ENCODE data around the gene R3HDM4.

DNA sequence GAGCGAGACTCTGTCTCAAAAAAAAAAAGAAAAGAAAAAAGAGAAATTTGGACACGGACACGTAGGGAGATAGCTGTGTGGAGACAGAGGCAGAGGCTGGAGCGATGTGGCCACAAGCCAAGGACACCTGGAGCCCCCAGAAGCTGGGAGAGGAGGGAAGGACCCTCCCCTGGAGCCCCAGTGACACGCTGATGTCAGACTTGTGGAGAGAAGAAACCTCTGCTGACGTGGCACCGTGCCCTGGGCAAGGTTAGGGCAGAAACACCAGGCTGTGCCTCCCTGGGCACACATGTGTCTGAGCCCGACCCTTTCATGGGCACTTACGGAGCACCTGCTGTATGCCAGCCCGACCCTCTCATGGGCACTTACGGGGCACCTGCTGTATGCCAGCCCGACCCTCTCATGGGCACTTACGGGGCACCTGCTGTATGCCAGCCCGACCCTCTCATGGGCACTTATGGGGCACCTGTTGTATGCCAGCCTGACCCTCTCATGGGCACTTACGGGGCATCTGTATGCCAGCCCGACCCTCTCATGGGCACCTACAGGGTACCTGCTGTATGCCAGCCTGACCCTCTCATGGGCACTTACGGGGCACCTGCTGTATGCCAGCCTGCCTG lies 30.6 kb upstream of the R3HDM4 start:
- TF ChIP-seq CTCF (IDR thresholded peaks at IDR 0.05; ENCODE audit: insufficient read depth, low read length, poor library complexity, severe bottlenecking) (no peak), EZH2phosphoT487 (conservative IDR thresholded peaks at IDR 0.05; ENCODE audit: low read length) (no peak)
